ENCODE results near the gene XAB2.

- no peak for TF ChIP-seq CTCF (IDR thresholded peaks at IDR 0.05; ENCODE audit: poor library complexity)
- TF ChIP-seq EZH2 (IDR thresholded peaks at IDR 0.05; ENCODE audit: borderline replicate concordance), result no peak
Observed at GRCh38 chr19:7624810-7625209, 4.5 kb downstream of the XAB2 start.
